COR-L47 (cell line): Measurements from ENCODE around the gene FGFBP2.

Experiments
- DNase-seq: peaks from one replicate; lab custom pipeline; 2025; lab: John Stamatoyannopoulos, UW

The FGFBP2 gene

DNA sequence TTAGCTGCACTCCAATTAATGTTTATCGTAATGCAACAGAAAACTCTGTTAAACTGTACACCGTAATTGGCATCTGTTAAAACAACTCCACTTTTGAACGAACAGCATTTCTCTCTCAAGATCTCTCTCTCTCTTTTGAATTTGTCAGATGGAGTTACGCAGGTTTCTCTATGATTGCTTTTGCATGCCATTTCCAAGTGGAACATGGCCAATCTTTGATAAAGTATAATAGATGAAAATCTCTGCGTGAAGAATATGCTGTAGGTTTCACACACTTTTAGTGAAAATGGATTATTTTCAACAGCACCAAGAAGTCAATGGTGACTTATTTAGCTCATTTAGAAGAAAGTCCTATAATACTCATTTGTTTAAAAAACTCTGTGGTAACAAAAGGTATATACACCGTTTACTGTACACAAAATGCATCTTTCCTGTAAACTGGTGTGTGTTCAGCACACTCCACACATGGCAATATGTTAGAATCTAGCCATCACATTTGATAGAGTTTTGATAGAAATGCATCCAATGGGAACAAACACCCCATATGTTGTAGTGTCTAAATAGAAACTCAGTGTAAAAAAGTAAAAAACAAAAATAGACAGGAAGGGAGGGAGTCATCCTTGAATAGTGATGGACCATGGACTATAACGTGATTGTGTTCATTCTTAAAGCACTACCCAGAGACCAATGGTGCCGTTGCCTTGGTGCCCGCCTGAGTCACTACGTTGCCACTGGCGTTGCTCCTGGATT, 5.8 kb upstream of the FGFBP2 start:
- no peak for DNase-seq

DNA sequence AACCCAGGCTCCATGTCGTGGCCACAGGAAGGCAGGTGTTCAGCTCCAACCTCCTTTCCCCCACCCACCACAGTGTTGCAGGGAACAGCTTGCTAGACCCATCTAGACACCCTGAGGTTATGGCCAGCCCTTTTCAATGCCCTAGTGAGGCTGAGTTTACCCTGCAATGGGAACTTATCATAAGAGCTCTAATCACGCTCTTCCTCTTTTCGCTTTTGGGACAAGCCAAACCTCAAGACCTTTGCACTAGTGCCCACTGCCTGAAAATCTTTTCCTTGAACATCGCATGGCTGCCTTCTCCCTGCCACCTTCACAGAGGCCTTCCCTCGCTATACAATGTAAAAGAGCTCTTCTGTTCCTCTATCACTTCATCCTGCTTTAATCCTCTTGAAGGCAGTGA, 2.4 kb upstream of the FGFBP2 start:
- DNase-seq = no peak

DNA sequence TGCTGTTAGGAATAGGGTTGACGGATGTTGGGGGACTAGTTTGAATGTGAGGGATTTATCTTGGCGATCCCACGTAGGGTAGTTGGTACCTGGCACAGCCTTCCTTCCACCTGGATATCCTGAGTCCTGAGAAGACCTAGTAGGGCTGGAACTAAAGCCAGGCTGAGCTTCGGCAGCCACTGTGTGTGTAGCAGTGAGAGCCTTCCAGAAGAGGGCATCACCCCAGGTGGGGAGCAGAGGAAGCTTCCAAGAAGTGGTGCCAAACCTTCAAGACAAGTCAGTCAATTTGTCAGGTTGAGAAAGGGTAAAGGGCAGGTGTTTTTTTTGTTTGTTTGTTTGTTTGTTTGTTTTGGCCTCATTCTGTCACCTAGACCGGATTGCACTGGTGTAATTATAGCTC, 1.2 kb upstream of the FGFBP2 start:
- no peak for DNase-seq

DNA sequence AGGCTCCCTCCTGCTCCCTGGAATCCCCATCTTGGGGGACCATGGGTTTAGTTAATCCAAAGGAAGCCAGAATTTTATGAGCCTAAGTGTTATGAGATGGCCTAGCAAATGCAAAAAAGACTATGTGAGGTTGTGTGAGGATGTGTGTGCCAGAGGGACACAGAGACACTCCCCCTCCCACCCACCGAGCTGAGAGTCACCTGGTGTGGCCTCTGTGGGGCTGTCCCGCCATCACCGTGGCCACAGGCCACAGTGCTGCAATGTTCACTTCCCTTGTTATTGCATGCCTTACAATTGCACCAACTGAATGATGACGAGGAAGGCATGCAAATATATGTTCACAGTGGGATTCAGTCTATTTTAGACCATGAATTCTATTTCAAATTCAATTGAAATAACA, 601 bp upstream of the FGFBP2 start:
- DNase-seq = no peak

DNA sequence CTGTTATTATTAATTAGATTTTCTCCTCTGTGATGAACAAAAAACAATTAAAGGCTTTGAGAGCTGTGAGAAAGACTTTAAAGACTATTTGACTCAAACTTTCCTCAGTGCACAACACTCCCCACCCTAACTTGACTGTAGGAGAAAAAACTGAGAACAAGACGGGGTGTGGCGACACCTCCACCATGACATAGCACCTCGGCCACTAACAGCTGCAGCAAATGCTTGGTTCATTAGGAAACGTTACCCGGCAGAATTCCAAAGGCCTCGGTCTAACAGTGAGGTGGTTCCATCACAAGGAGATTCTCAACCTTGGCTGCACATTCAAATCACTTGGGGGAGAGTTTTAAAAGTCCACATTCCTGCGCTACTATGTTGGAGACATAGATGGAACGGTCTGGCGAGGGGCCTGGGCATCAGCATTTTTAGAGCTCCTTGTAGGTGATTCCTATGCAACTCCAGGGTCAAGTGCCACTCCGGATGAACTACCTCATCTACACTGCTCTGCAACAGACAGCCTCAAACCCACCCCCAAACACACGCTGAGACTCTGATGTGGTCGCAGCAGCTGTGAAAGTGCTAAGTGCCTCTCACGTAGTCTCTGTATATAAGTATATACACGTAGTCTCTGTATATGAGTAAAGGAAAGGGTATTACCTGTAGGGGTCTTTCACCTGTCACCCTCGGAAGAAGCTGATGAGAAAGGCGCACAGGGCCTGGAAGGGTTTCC, 1.0 kb downstream of the FGFBP2 start:
- DNase-seq = no peak

DNA sequence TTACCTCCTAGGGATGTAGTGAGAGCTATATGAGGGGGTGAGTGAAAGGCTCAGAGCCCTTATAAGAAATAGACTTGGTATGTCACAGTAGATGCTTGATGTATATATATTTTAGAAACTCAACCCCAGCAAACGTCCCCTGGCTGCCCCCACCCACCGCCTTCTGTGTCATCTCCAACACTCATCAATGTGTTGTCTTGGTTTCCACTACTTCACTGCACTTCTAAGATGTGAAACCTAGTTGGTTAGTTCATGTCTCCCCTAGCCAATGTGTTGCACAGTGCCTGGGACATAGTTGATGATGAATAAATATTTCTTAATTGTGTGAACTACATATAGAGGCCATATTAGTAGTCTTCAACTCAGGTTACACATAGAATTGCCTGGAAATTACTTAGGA, 4.4 kb downstream of the FGFBP2 start:
- no peak for DNase-seq

DNA sequence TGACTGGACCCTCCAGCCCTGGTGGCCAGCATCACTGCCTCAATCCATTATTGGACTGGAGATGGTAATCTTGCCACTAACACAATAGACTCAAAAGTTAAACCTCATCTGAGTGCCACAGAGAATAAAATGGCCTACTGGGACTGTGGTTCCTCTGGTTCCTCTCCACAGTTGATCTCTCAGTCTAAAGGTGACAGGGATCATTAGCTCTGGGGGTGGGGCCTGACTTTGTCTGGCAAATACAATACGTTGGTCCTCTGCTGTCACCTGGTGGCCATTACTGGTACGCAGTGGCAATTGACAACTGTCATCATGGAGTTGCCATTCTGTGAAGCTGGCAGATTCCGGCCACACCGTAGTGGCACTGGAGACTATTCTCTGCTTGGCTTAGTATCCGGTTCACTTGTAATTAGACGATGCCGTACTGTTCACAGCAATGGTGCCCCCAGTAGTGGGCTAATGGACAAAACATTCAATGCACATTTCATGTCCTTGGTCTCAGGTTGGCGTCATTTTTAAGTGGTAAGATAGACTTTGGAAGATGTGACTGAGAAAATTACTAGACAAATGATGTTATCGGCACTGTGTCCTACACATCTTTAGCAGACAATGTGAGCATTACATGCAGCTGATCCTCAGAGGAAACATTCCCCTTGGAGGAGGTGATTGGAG, 6.7 kb downstream of the FGFBP2 start:
- DNase-seq = peak; percentile 80

DNA sequence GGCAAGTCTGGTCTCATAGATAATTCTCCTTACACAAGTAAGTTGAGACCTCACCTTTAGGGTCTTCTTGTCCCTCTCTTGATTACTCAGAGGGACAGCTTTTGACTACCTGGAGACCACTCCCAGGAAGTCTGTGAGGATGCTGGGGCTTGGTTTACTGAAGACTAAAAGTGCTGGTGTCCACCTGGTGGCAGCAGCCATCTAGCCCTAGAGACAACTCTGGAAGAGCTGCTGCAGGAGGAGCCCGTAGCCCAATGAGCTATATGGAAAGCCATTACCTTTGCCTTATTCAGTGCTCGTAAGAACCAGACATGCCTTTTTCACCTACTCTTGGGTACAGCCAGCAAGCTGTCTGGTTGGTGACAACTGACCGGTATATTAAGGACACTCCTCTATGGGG, 7.3 kb downstream of the FGFBP2 start:
- DNase-seq = no peak

DNA sequence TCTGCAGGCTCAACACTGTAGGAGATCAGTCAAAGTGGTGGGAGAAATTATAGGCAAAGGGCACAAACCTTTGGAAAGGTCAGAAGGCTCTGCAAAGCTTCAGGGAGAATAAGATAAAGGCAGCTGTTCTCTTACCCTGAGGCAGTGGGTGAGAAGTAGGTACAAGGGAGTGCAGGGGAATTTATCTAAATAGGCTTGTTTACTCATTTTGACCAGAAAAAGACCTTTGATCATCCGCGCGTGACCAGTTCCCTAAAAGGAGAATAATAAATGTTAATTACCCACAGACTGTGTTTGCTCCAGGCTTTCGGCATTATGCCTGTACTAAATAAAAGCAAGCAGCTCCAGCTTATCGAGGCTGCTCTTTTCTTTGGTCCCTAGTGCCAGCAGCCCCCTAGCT, 9.3 kb downstream of the FGFBP2 start:
- no peak for DNase-seq

DNA sequence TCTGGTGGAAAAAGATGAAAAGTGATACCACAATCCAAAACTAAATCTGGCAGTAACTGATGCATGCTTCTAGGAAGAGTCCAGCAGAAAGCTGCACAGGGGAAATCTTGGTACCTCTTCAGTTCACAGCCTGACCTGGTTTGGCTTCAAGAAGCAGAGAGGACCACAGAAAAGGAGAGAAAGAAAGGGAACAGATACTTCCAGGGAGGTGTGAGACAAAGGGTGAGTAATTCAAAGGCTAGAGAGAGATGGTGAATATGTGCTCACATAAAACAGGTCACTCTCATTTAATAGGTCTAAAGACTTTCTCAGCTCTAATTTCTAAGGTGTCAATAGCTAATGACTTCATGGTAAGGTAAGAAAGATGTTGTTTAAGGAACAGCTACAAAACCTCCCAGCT, 11.2 kb downstream of the FGFBP2 start:
- no peak for DNase-seq

DNA sequence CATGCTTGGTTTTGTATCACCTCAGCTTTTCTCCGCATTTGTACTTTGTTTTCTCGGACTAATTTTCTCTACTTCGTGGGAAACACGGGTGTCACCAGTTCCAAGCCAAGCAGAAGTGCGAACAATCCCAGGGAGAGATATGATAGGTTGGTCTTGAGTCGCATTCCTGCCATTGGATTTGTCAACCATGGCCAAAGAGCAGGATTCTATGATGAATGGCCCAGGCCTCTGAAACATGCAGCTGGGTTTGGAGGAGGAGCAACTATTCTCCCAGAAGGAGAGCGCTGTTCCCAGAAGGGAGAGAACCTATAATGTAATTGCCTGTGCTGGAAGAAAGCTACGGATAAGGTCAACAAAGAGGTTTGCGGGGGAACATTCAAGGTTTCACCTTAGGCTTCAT, 14.1 kb downstream of the FGFBP2 start:
- DNase-seq = no peak

DNA sequence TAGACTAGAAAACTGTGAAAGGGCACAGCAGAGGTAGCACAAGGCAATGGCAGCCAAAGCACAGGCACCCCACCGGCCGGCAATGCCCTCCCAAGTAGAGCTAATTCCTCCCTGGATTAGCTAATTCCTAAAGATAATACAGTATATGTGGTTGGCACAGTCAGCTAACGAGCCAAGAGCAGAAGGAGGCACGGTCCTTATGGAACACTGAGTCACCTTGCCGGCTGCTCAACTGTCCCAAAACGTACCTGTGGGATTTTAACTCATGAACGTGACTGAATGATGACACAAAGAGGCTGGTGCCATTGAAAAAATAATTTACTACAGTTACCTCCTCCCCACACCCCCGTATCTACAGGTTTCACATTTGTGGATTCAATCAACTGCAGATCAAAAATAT, 15.3 kb downstream of the FGFBP2 start:
- DNase-seq = no peak

DNA sequence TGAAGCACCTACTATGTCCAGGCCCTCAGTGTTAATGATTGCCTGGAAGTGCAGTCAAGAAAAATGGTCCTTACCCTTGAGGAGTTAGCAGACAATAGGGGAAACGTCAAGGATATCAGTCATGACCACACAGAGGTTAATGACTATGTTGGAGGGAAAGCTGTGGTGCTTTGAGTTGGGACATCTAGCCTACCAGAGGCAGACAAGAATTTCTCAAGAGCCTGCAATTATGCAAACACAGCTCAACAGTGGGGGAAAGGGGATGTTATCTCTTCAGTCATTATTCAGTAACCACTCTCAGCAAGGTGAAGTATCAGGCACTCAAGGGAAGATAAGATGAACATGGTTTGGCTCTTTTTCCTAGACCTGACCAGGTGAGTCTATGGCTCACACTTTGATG, 17.5 kb downstream of the FGFBP2 start:
- DNase-seq = no peak

DNA sequence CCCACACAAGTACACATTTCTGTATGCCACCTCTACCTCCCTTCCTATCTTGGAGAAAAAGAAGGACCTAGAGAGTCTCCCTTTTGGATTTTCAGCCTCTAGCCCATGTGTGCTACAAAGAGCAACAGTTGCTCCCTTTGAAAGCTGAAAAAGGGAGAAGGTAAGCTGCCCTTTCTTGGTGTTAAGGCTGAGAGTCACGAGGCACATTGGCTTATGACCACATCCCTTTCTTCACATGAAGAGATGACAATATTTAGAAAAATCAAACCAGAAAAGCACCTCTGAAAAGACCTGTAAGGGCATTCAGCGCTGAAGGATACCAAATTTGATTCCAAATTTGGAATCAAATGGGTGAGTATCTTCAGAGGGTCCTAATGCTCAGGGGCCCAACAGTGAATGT, 18.1 kb downstream of the FGFBP2 start:
- DNase-seq = no peak

DNA sequence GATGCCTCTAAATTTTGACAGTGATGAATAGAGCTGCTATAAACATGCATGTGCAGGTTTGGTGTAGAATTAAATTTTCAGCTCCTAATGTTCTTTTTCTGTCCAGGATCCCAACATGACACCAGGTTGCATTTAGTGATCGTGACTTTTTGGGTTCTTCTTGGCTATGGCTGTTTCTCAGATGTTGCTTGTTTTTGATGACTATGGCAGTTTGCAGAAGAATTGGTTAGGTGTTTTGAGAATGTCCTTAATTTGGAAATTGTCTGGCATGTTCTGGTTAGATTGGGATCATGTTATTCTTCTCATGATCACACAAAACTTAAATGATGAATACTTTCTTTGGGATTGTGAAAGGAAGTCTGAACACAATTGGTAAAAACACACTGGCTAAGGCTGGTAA, 20.7 kb downstream of the FGFBP2 start:
- DNase-seq = no peak

DNA sequence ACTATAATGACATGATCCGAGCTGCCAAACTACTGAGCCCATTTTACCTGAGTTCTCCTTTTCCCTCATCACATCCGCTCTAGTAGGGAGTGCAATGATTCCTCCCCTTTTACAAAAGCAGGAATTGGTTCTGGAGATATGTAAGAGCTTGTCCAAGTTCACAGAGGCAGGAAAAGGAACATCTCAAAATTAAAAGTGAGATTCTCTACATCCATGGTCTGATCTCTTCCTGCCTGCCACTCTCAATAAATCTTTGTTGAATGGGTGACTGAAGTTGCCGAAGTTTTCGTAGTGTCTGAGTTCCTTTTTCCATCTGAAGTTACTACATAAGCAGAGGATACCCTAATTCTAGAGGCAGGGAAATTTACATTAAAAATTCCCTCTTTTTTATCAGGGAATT, 24.3 kb downstream of the FGFBP2 start, which contains the start of gene FGFBP1:
FGFBP1 (minus strand) TSS at position 101 of the 400 bp plus-strand sequence. CDS start 2,108 bp downstream, outside the sequence.
- DNase-seq = no peak

DNA sequence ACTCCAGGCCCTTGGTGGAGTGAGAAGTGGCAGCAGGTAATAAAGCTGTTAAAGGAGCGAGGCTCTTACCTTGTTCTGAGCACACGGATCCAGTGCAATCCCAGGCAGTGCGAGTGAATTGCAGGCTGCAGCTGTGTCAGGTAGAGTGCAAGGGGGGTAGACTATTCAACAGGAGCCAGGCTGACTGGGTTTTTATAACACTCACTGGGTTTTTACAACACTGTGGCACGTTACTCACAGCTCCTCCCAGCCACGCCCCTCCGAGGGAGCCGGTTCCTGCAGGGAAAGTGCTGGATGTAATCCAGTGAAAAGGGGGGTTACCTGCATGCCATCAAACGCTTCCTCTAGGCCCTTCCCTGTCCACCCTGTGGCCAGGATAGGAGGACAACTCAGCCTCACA, 24.8 kb downstream of the FGFBP2 start:
- no peak for DNase-seq

DNA sequence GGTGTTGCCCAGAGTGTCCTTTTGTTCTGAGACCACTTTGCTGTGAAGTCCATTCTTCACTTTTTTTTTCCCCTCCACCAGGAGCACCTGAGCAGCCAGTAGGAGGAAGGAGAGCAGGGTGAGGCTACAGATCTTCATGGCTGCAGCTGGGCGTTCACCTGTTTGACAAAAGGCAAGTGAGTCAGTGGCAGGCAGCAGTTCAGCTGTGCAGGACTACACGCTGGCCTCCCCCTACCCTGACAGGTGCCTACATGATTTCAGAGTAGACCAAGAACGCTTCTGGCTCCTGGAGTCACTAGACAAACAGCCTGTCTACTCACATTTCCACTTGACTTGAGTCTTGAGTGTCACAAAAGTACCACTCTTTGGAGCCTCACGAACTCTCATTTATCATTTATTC, 26.5 kb downstream of the FGFBP2 start:
- DNase-seq = no peak

DNA sequence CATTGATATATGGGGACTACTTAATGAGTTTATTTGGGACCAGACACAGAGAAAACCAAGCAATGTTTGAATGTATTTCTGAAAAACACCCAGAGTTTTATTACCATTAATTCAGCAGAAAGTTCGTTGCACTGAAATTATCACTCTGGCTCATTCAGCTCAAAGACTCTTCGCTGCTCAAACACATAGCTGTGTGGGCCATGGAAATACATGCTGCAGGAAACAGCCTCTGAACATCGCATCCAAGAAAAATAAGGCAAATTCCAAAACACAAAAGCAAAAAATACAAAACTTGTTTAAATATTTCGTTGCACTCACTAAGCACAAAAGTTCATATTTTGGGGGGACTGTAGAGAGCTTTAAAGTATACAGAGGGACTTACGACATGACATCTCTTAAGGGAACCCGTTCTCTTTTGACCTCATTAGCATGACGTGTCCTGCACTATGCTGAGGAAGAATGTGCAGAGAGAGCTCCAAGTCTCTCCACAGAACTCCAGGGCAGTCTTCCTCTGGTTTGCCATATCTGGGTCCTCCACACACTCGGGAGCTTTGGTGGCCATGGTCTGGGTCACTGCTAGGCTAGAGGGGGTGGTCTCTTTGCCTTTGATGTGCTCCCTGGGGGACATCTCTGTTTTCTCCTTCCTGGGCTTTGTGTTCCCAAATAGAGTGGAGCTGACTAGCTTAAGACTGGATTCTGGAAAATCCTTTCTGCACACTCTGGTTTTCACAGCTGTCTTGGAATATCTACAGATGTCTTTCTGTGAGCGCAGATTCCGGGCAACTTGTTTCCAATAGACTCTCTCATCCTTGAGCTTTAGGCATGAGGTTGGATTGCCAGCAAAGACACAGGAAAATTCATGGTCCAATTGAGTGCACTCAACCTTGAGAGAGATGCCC, 27.2 kb downstream of the FGFBP2 start:
- DNase-seq = no peak

DNA sequence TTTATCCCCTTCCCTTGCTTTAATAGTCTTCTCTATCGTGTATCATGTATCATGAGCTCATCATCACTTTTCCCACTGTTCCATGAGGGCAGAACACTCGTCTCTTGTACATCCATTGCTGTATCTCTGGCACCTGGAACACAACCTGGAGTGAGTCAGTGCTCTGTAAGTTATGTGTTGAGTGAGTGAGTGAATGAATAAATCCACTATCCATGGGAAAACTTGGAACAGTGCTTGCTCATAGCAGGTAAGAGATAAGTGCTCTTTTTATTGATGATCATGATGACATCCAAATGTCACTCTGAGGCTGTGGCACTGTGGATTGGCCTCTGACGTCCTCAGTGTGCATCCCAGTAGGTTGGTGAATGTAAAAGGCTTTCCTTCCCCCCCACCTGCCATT, 28.7 kb downstream of the FGFBP2 start:
- no peak for DNase-seq

DNA sequence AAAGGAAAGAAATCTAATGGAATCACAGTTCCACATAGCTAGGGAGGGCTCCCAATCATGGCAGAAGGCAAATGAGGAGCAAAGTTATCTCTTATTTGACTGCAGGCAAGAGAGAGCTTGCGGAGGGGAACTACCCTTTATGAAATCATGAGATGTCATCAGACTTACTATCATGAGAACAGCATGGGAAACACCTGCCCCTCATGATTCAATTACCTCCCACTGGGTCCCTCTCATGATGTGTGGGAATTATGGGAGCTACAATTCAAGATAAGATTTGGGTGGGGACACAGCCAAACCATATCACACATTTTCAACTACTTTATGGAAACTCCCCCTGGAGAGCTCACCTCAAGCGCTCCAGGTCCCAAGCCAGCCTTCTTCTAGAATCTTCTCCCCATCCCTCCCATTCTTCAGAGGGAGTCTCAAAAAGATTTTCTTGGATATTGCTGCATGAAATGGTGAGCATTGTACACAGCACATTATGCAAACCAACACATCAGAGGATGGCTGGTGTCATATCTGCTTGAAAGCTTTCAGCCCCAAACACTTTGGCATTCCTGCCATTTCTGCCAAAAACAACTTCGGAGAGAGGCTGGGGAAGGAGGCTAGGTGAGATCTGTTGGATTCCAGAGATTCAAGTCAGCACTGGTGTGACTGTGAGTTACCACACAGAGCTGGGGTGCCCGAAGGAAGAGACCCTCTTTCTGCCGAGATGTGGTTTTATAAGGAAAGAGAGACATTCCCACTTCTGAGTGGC, 31.3 kb downstream of the FGFBP2 start:
- DNase-seq = no peak
